GM10248 (cell line): ENCODE results near the gene DUXB.

ENCODE experiments used
- CTCF ChIA-PET: fragments of 300-600 bp; sonication (Branson Sonifier 250); formaldehyde crosslinking; extraction: SDS; loops from one replicate; lab custom pipeline; 2021; ENCODE audit warnings: antibody characterized with exemption; lab: Yijun Ruan, JAX
- POLR2A ChIA-PET: fragments of 350-650 bp; sonication (Branson Sonifier 250); formaldehyde crosslinking; extraction: SDS; loops from one replicate; lab custom pipeline; 2020; ENCODE audit warnings: antibody characterized with exemption; lab: Yijun Ruan, JAX
- DNase-seq: peaks from one replicate; pipeline ENCODE4 v3.0.0; 2012; ENCODE audit errors: extremely low spot score
- CTCF ChIP-seq: IDR thresholded peaks from 2 replicates; pipeline ENCODE4 v1.5.1; 2012; ENCODE audit warnings: mild to moderate bottlenecking, low read depth; ENCODE audit errors: extremely low read depth, missing control alignments, control extremely low read depth

DUXB gene

GRCh38 chr16:75710344-75710743 is 9.1 kb upstream of the DUXB start:
- ChIA-PET POLR2A (no interaction called here), CTCF (interaction anchor here (1.0 kb wide), 1 partner anchor 599 kb away, joined by 3 read pairs; no protein-coding TSS in a partner anchor)
- no peak for TF ChIP-seq CTCF
- DNase-seq = no peak

- CTCF ChIA-PET = no interaction called here
- DNase-seq = no peak
- POLR2A ChIA-PET = no interaction called here
- no peak for TF ChIP-seq CTCF
Measured at GRCh38 chr16:75703306-75703705, 2.0 kb upstream of the DUXB start.

- POLR2A ChIA-PET = no interaction called here
- TF ChIP-seq CTCF = no peak
- no peak for DNase-seq
- CTCF ChIA-PET = no interaction called here
Measured at GRCh38 chr16:75702242-75702641, 981 bp upstream of the DUXB start.

GRCh38 chr16:75697571-75697970 is 3.7 kb downstream of the DUXB start:
- TF ChIP-seq CTCF = no peak
- POLR2A ChIA-PET = no interaction called here
- CTCF ChIA-PET = interaction anchor here (0.9 kb wide), 1 partner anchor 9 kb away, joined by 3 read pairs; no protein-coding TSS in a partner anchor
- DNase-seq = no peak

- ChIA-PET POLR2A (no interaction called here), CTCF (interaction anchor here (1.4 to 1.5 kb wide), 2 partner anchors 38 to 68 kb away, joined by 4 to 5 read pairs; no protein-coding TSS in a partner anchor)
- TF ChIP-seq CTCF = no peak
- DNase-seq = no peak
Measured at GRCh38 chr16:75695708-75696107, 5.6 kb downstream of the DUXB start.

GRCh38 chr16:75687361-75687760 is 13.9 kb downstream of the DUXB start:
- ChIA-PET POLR2A (no interaction called here), CTCF (no interaction called here)
- no peak for TF ChIP-seq CTCF
- DNase-seq = no peak
